Parathyroid adenoma (tissue), 2 donors: ENCODE data around the gene SERINC5.
"Not testable (repeated sequence)": the region's sequence is repeated elsewhere in the genome, so short reads cannot be mapped to it uniquely, and the experiment has no call there.

Experiments
- H2AFZ ChIP-seq: fragments of 300-600 bp; sonication (generic); one replicate; pipeline ENCODE4 v1.7.0; 2017; ENCODE audit warnings: antibody characterized with exemption, mild to moderate bottlenecking
- H3K27ac ChIP-seq: fragments of 300-600 bp; sonication (generic); one replicate; pipeline ENCODE4 v1.7.0; 2017
- H3K27me3 ChIP-seq: fragments of 300-600 bp; sonication (generic); one replicate; pipeline ENCODE4 v1.7.0; 2017; ENCODE audit warnings: low read length; ENCODE audit not compliant: control insufficient read depth, insufficient read depth
- H3K36me3 ChIP-seq: fragments of 300-600 bp; sonication (generic); one replicate; pipeline ENCODE4 v1.7.0; 2017; ENCODE audit warnings: low read length; ENCODE audit not compliant: control insufficient read depth, insufficient read depth
- H3K4me1 ChIP-seq: fragments of 300-600 bp; sonication (generic); one replicate; pipeline ENCODE4 v1.7.0; 2017; ENCODE audit warnings: control low read depth
- H3K4me2 ChIP-seq: fragments of 300-600 bp; sonication (generic); one replicate; pipeline ENCODE4 v1.7.0; 2017; ENCODE audit warnings: low read length
- H3K4me3 ChIP-seq: fragments of 300-600 bp; sonication (generic); one replicate; pipeline ENCODE4 v1.7.0; 2017; ENCODE audit warnings: low read depth, low read length
- H3K79me2 ChIP-seq: fragments of 300-600 bp; sonication (generic); one replicate; pipeline ENCODE4 v1.7.0; 2017; ENCODE audit warnings: control low read depth
- H3K9ac ChIP-seq: fragments of 300-600 bp; sonication (generic); one replicate; pipeline ENCODE4 v1.7.0; 2017; ENCODE audit warnings: mild to moderate bottlenecking
- H3K9me3 ChIP-seq: fragments of 300-600 bp; sonication (generic); one replicate; pipeline ENCODE4 v1.7.0; 2017; ENCODE audit warnings: low read length; ENCODE audit not compliant: control insufficient read depth
- CTCF ChIP-seq: fragments of 300-600 bp; sonication (generic); IDR thresholded peaks from one replicate; pipeline ENCODE4 v1.7.0; 2017; ENCODE audit warnings: antibody characterized with exemption, mild to moderate bottlenecking
- donor health status: primary hyperparathyroidism.

Gene SERINC5

DNA sequence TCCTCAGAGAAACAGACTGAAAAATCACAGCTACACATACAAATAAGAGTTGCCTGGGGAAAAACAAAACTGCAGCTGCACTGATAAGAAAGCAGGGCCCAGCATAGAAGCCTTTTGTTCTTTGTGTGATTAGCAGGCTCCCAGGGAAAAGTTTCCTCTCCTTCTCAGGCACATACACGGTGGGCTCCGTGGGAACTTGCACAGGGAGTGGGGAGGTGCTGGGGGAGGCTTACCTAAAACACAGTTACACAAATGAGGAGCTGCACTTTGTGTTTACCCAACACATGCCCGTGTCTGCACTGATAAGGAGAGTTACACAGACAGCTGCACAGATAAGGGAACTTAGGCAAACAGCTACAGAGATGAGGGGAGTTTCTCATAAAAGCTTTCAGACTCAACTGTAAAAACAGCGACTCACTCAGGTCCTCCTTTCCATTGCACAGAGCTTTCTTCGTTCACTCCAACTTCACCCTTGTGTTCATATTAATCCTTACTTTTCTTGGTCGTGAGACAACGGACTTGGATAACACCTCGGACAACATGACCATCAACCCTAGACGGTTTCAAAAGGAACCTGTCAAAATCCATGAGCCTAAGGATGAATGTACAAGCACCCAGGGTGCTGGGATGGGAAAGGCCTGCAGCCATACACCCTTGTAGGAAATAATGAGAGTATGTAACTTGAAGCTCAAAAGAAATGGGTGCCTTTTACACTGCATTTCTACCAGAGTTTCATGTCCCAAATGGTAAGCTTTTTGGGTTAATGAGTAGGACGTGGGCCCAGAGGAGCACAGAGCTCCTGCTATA lies 50.8 kb downstream of the SERINC5 start:
- no peaks in the 10 kb centered on the region for H3K4me1 ChIP-seq
- no peaks in the 10 kb centered on the region for H3K9me3 ChIP-seq
- no peak overlapping the region for H3K9ac ChIP-seq
- no peak overlapping the region for H2AFZ ChIP-seq
- no peak for TF ChIP-seq CTCF
- no peak overlapping the region for H3K4me3 ChIP-seq
- H3K27ac ChIP-seq: no peak overlapping the region
- no peaks in the 10 kb centered on the region for H3K27me3 ChIP-seq
- H3K36me3 ChIP-seq: no peaks in the 10 kb centered on the region
- no peak overlapping the region for H3K4me2 ChIP-seq
- peaks cover 13% of the 10 kb centered on the region for H3K79me2 ChIP-seq

DNA sequence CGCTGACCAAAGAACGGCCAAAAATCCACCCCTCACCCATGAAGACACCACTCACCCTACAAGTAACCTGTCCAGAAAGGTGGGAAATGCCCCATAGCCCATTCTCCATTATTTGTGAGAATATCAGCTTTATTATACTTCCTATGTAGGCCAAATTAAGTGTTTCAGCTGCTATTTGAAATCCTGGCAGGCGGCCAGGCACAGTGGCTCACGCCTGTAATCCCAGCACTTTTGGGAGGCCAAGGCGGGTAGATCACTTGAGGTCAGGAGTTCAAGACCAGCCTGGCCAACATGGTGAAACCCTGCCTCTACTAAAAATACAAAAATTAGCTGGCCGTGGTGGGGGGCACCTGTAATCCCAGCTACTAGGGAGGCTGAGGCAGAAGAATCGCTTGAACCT lies 54.1 kb downstream of the SERINC5 start:
- H3K27me3 ChIP-seq, H3K27ac ChIP-seq, H3K36me3 ChIP-seq, H3K4me1 ChIP-seq, H2AFZ ChIP-seq, H3K4me2 ChIP-seq, H3K9ac ChIP-seq, H3K9me3 ChIP-seq, H3K4me3 ChIP-seq: not testable (repeated sequence)
- peaks cover 17% of the 10 kb centered on the region for H3K79me2 ChIP-seq

- H3K27ac ChIP-seq: no peak overlapping the region
- no peak overlapping the region for H3K4me2 ChIP-seq
- H3K27me3 ChIP-seq: no peaks in the 10 kb centered on the region
- no peak overlapping the region for H3K9ac ChIP-seq
- no peaks in the 10 kb centered on the region for H3K36me3 ChIP-seq
- no peak for TF ChIP-seq CTCF
- H3K4me3 ChIP-seq: no peak overlapping the region
- no peak overlapping the region for H2AFZ ChIP-seq
- peaks cover 17% of the 10 kb centered on the region for H3K79me2 ChIP-seq
- H3K4me1 ChIP-seq: peaks cover 3% of the 10 kb centered on the region
- H3K9me3 ChIP-seq: no peaks in the 10 kb centered on the region
These were observed 56.9 kb downstream of the SERINC5 start for GRCh38 chr5:80198920-80199319.

GRCh38 chr5:80198399-80198798 lies 57.4 kb downstream of the SERINC5 start:
- H3K79me2 ChIP-seq: peaks cover 14% of the 10 kb centered on the region
- TF ChIP-seq CTCF: no peak
- no peak overlapping the region for H3K27ac ChIP-seq
- H3K9ac ChIP-seq: no peak overlapping the region
- H3K36me3 ChIP-seq: no peaks in the 10 kb centered on the region
- H2AFZ ChIP-seq: no peak overlapping the region
- peaks cover 8% of the 10 kb centered on the region for H3K4me1 ChIP-seq
- H3K27me3 ChIP-seq: no peaks in the 10 kb centered on the region
- no peaks in the 10 kb centered on the region for H3K9me3 ChIP-seq
- H3K4me3 ChIP-seq: no peak overlapping the region
- no peak overlapping the region for H3K4me2 ChIP-seq

DNA sequence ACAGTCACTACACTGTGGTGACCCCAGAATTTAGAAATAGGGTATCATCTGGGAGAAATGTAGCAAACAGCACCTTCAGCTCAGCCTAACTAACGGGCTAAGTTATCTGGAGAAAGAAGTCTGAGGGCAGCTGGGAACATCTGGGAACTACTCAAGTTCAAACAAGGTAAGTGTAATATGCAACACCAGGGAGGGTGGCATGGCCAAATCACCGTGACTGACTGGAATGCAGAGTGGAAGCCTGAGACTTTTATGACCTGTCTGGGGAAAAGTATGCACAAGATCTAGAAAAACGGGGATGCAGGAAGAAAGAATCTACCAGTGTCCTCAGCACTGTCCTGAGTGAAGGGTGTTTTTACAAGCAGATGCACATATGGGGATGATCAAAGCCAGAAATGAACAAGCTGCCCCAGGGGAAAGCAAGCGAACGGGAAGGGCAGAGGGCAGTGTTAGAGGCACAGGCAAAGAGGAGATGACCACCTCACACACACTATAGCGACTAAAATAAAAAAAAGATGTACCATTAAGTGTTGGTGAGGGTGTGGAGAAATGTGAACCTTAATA lies 59.9 kb downstream of the SERINC5 start:
- Histone ChIP-seq H3K4me1 (peaks cover 18% of the 10 kb centered on the region), H3K27ac (no peak overlapping the region), H3K9ac (no peak overlapping the region), H3K36me3 (no peaks in the 10 kb centered on the region), H3K79me2 (peaks cover 4% of the 10 kb centered on the region), H3K27me3 (no peaks in the 10 kb centered on the region), H3K4me2 (no peak overlapping the region), H3K4me3 (no peak overlapping the region), H3K9me3 (no peaks in the 10 kb centered on the region), H2AFZ (no peak overlapping the region)
- no peak for TF ChIP-seq CTCF
